Astrocyte of the spinal cord (primary cell): ENCODE results near the gene ZNF134.

Source experiments
- DNase-seq: peaks from one replicate; pipeline ENCODE4 v3.0.0; 2011; ENCODE audit warnings: low read depth, low spot score
- H3K4me3 ChIP-seq: 2 replicates; pipeline ENCODE4 v1.5.1; 2011; ENCODE audit warnings: low read depth, mild to moderate bottlenecking, low read length, moderate library complexity
- in situ Hi-C: cut with HindIII; loops from 2 replicates; pipeline ENCODE4 v1.10.0; 2017; ENCODE audit warnings: low sequenced_read_pairs
- TF ChIP-seq, protein P1 (sequence below): IDR thresholded peaks from 2 replicates; pipeline ENCODE4 v1.5.1; 2012; ENCODE audit warnings: low read depth, mild to moderate bottlenecking, low read length, inconsistent platforms

ZNF134 gene

GRCh38 chr19:57651654-57651996, 37.6 kb downstream of the ZNF134 start:
- in situ Hi-C loops: no loop called here
- no peak for DNase-seq
- no peak overlapping the region for H3K4me3 ChIP-seq
- TF ChIP-seq, protein P1, sequence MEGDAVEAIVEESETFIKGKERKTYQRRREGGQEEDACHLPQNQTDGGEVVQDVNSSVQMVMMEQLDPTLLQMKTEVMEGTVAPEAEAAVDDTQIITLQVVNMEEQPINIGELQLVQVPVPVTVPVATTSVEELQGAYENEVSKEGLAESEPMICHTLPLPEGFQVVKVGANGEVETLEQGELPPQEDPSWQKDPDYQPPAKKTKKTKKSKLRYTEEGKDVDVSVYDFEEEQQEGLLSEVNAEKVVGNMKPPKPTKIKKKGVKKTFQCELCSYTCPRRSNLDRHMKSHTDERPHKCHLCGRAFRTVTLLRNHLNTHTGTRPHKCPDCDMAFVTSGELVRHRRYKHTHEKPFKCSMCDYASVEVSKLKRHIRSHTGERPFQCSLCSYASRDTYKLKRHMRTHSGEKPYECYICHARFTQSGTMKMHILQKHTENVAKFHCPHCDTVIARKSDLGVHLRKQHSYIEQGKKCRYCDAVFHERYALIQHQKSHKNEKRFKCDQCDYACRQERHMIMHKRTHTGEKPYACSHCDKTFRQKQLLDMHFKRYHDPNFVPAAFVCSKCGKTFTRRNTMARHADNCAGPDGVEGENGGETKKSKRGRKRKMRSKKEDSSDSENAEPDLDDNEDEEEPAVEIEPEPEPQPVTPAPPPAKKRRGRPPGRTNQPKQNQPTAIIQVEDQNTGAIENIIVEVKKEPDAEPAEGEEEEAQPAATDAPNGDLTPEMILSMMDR: no peak

- in situ Hi-C loops: no loop called here
- no peak overlapping the region for H3K4me3 ChIP-seq
- DNase-seq: no peak
- TF ChIP-seq, protein P1: no peak
Measured at GRCh38 chr19:57653689-57654088, 39.6 kb downstream of the ZNF134 start.

- TF ChIP-seq, protein P1: no peak
- DNase-seq: no peak
- no peak overlapping the region for H3K4me3 ChIP-seq
- in situ Hi-C loops: no loop called here
Measured at GRCh38 chr19:57655443-57655842, 41.4 kb downstream of the ZNF134 start.

DNA sequence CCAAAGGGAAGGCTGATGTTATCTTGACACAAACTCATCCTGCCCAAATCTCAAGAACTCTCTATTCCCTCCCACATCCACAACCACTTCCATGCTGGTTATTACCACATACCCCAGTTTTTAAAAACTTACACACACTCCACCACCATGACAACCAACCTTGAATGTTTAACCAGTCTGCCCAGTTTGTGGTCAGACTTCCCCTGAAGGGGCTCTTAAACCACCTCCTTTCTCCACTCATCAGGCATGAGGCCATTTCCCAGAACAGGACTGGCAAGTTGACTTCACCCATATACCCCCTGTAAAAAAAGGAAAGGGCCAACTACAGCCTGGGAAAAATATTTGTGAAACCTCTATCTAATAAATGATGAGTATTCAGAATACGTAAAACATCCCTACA, 42.3 kb downstream of the ZNF134 start:
- H3K4me3 ChIP-seq: no peak overlapping the region
- TF ChIP-seq, protein P1: no peak
- in situ Hi-C loops: no loop called here
- no peak for DNase-seq

DNA sequence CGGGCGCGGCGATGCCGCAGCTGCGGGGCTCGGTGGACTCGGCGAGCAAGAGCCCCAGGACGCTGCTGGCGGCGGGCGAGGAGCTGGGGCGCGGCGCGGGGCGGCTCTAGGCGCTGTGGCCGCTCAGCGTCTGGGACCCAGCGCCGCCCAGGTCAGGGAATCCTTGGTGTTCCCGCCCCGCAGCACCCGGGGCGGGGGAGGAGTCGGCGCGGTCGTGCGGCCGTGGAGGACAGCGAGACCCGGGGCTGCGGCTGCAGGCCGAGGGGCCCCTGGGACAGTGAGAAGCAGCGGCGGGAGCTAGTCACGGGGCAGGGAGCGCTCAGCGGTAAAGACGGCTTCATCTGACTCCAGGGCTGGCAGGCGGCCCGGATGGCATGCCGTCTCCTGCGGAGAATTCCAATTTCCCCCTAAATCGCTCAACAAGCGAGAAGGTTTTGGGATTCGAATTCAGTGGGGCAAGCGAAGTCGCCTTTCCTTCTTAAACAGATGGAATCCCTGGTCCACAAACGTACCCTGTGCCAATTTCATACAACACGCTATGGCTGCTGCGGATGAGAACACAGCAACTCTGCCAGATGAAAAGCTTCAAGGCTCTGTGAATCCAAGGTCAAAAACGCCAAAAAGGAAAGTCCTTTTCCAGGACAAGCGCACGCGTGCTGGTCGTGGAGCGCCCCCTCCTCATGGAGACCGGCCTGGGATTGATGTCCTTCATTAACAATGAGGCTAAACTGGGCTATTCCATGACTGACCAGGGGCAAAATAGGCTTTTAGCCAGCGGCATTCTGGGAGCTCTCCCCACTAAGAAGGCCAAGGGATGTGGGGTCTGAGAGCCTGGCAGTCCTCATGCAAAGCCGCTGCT, 50.5 kb downstream of the ZNF134 start:
- TF ChIP-seq, protein P1: no peak
- DNase-seq: peak; percentile 61
- in situ Hi-C loops: no loop called here
- peak overlapping the region; percentile 51 for H3K4me3 ChIP-seq

DNA sequence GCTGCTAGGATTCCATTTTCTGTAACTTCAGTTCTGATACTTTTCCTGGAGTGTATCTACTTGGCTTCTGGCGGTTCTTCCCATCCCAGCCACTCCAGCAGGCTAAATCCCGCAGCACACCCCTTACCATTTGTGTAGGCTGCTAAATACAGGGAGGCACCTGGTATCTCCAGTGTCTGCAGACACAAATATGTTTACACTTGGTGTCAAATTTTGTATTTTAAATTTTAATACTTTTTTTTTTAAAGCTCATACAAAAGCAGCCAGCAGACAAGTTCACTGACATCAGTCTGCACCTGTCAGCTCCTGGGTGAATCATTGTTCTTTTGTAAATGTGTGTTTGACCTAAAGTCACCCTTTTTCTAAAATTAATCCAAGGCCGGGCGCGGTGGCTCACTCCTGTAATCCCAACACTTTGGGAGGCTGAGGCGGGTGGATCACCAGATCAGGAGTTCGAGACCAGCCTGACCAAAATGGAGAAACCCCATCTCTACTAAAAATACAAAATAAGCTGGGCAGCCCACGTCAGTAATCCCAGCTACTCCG, 51.3 kb downstream of the ZNF134 start:
- no peak for DNase-seq
- no peak overlapping the region for H3K4me3 ChIP-seq
- TF ChIP-seq, protein P1: no peak
- in situ Hi-C loops: no loop called here
